GM19351 (cell line): ENCODE data around the gene MARVELD1.
A peak's percentile ranks its signal among the peaks of the same experiment; 100 is the strongest.
"Not testable (repeated sequence)": the region's sequence is repeated elsewhere in the genome, so short reads cannot be mapped to it uniquely, and the experiment has no call there.

Experiments
- ATAC-seq: cut with Tn5 transposase; IDR thresholded peaks from one replicate; pipeline ENCODE4 v1.9.1; 2021; ENCODE audit warnings: mild to moderate bottlenecking, moderate library complexity; ENCODE audit not compliant: unreplicated experiment

Gene MARVELD1

GRCh38 chr10:97689559-97690020, 23.9 kb upstream of the MARVELD1 start:
- ATAC-seq, result no peak

- ATAC-seq, result no peak
Observed at GRCh38 chr10:97690133-97690532, 23.4 kb upstream of the MARVELD1 start.

- not testable (repeated sequence) for ATAC-seq
Observed at GRCh38 chr10:97698072-97698655, 15.4 kb upstream of the MARVELD1 start.

- ATAC-seq, result no peak
Observed at GRCh38 chr10:97701438-97702069, 12.0 kb upstream of the MARVELD1 start.

- ATAC-seq, result no peak
Observed at GRCh38 chr10:97703398-97704067, 10.0 kb upstream of the MARVELD1 start.

- no peak for ATAC-seq
Observed at GRCh38 chr10:97704341-97704740, 9.2 kb upstream of the MARVELD1 start.

GRCh38 chr10:97705006-97705670, 8.4 kb upstream of the MARVELD1 start:
- ATAC-seq, result no peak

- no peak for ATAC-seq
Observed at GRCh38 chr10:97707134-97707861, 6.2 kb upstream of the MARVELD1 start.

- no peak for ATAC-seq
Observed at GRCh38 chr10:97708167-97708566, 5.4 kb upstream of the MARVELD1 start.

- no peak for ATAC-seq
Observed at GRCh38 chr10:97708976-97709946, 4.3 kb upstream of the MARVELD1 start.

GRCh38 chr10:97711640-97712572, 1.6 kb upstream of the MARVELD1 start:
- no peak for ATAC-seq

- ATAC-seq, result peak; percentile 78
Observed at GRCh38 chr10:97713826-97714400, 383 bp downstream of the MARVELD1 start.

- ATAC-seq, result no peak
Observed at GRCh38 chr10:97714401-97715258, 1.1 kb downstream of the MARVELD1 start.

- no peak for ATAC-seq
Observed at GRCh38 chr10:97715259-97715874, 1.8 kb downstream of the MARVELD1 start.

- no peak for ATAC-seq
Observed at GRCh38 chr10:97717627-97718026, 4.1 kb downstream of the MARVELD1 start.

- ATAC-seq, result no peak
Observed at GRCh38 chr10:97718178-97718577, 4.6 kb downstream of the MARVELD1 start.

GRCh38 chr10:97718659-97719142, 5.2 kb downstream of the MARVELD1 start:
- no peak for ATAC-seq
